WTC11 (cell line): ENCODE measurements around the gene RABAC1. TPM values are rescaled to one million over a fixed set of nuclear protein-coding genes. Genes with fewer than 3 reads are reported as not detected.

Source experiments
- ATAC-seq: fragments of 200-7000 bp; cut with Tn5 transposase; 2 replicates; pipeline ENCODE4 v1.10.0; 2021; ENCODE audit warnings: mild to moderate bottlenecking, moderate library complexity
- CTCF ChIA-PET: fragments of 300-600 bp; sonication (Branson Sonifier 250); formaldehyde crosslinking; loops from one replicate; lab custom pipeline; 2021; ENCODE audit warnings: antibody characterized with exemption; lab: Charles Lee
- POLR2A ChIA-PET: fragments of 350-600 bp; sonication (Branson Sonifier 250); formaldehyde crosslinking; loops from one replicate; lab custom pipeline; 2021; ENCODE audit warnings: antibody characterized with exemption; lab: Charles Lee
- DNase-seq: peaks from one replicate; pipeline ENCODE4 v3.0.0; 2021; ENCODE audit warnings: low spot score
- H3K27ac Mint-ChIP-seq: 2 replicates; pipeline ENCODE4 v1.8.0; 2021; ENCODE audit warnings: mixed read lengths
- H3K27me3 Mint-ChIP-seq: 2 replicates; pipeline ENCODE4 v1.8.0; 2021; ENCODE audit warnings: low read depth, mild to moderate bottlenecking, moderate library complexity, mixed read lengths
- H3K36me3 Mint-ChIP-seq: 2 replicates; pipeline ENCODE4 v1.8.0; 2021; ENCODE audit warnings: mixed read lengths
- H3K4me1 Mint-ChIP-seq: 2 replicates; pipeline ENCODE4 v1.8.0; 2022; ENCODE audit warnings: mixed read lengths
- H3K4me3 Mint-ChIP-seq: 2 replicates; pipeline ENCODE4 v1.8.0; 2021; ENCODE audit warnings: mild to moderate bottlenecking, moderate library complexity, mixed read lengths
- H3K9me3 Mint-ChIP-seq: 2 replicates; pipeline ENCODE4 v1.8.0; 2021; ENCODE audit warnings: mixed read lengths
- ATF2 ChIP-seq: sonication (generic); formaldehyde crosslinking; IDR thresholded peaks from 2 replicates; pipeline ENCODE4 v1.8.1; 2022; ENCODE audit warnings: low read depth, missing genetic modification reagents, borderline replicate concordance
- CREB1 ChIP-seq: sonication (generic); formaldehyde crosslinking; IDR thresholded peaks from 2 replicates; pipeline ENCODE4 v1.8.0; 2023; ENCODE audit warnings: mild to moderate bottlenecking, missing genetic modification reagents
- CTCF ChIP-seq: fragments of 200-600 bp; IDR thresholded peaks from 2 replicates; pipeline ENCODE4 v1.8.0; 2022; ENCODE audit warnings: antibody characterized with exemption
- E2F4 ChIP-seq: sonication (generic); formaldehyde crosslinking; IDR thresholded peaks from 2 replicates; pipeline ENCODE4 v1.8.1; 2022; ENCODE audit warnings: low read depth, mild to moderate bottlenecking, moderate library complexity, missing genetic modification reagents, borderline replicate concordance
- EMX1 ChIP-seq: fragments of 250-450 bp; sonication (Bioruptor Pico); IDR thresholded peaks from 2 replicates; pipeline ENCODE4 v1.8.0; 2021; ENCODE audit warnings: mild to moderate bottlenecking
- FOXJ3 ChIP-seq: sonication (generic); formaldehyde crosslinking; IDR thresholded peaks from 2 replicates; pipeline ENCODE4 v1.9.0; 2021; ENCODE audit warnings: missing genetic modification reagents, mild to moderate bottlenecking, borderline replicate concordance
- GRHL2 ChIP-seq: fragments of 250-450 bp; sonication (Bioruptor Pico); IDR thresholded peaks from 2 replicates; pipeline ENCODE4 v1.8.0; 2022; ENCODE audit warnings: mild to moderate bottlenecking, moderate library complexity; ENCODE audit not compliant: insufficient replicate concordance, severe bottlenecking
- GTF2I ChIP-seq: fragments of 250-450 bp; sonication (Bioruptor Pico); conservative IDR thresholded peaks from 2 replicates; pipeline ENCODE4 v1.4.0; 2021; ENCODE audit warnings: mild to moderate bottlenecking
- MAX ChIP-seq: sonication (generic); formaldehyde crosslinking; IDR thresholded peaks from 2 replicates; pipeline ENCODE4 v1.8.0; 2022; ENCODE audit warnings: mild to moderate bottlenecking, missing genetic modification reagents
- MXD4 ChIP-seq: fragments of 250-450 bp; sonication (Bioruptor Pico); IDR thresholded peaks from 2 replicates; pipeline ENCODE4 v1.8.0; 2021; ENCODE audit warnings: mild to moderate bottlenecking, moderate library complexity, borderline replicate concordance
- NFATC4 ChIP-seq: fragments of 250-450 bp; sonication (Bioruptor Pico); IDR thresholded peaks from 2 replicates; pipeline ENCODE4 v1.9.0; 2021; ENCODE audit warnings: mild to moderate bottlenecking
- NR1H2 ChIP-seq: sonication (generic); formaldehyde crosslinking; IDR thresholded peaks from 2 replicates; pipeline ENCODE4 v1.9.0; 2021; ENCODE audit warnings: mild to moderate bottlenecking, moderate library complexity, missing genetic modification reagents
- NR3C1 ChIP-seq: sonication (generic); formaldehyde crosslinking; conservative IDR thresholded peaks from 2 replicates; pipeline ENCODE4 v1.8.1; 2023; ENCODE audit warnings: low read depth, mild to moderate bottlenecking, missing genetic modification reagents
- PREB ChIP-seq: sonication (generic); formaldehyde crosslinking; IDR thresholded peaks from 2 replicates; pipeline ENCODE4 v1.8.1; 2022; ENCODE audit warnings: mild to moderate bottlenecking, missing genetic modification reagents, moderate library complexity, borderline replicate concordance
- RORB ChIP-seq: fragments of 250-450 bp; sonication (Bioruptor Pico); IDR thresholded peaks from 2 replicates; pipeline ENCODE4 v1.9.0; 2021; ENCODE audit warnings: mild to moderate bottlenecking
- SMAD4 ChIP-seq: sonication (generic); formaldehyde crosslinking; IDR thresholded peaks from 2 replicates; pipeline ENCODE4 v1.8.0; 2022; ENCODE audit warnings: mild to moderate bottlenecking, missing genetic modification reagents
- SP1 ChIP-seq: sonication (generic); formaldehyde crosslinking; conservative IDR thresholded peaks from 2 replicates; pipeline ENCODE4 v1.8.1; 2022; ENCODE audit warnings: missing genetic modification reagents
- TEAD1 ChIP-seq: sonication (generic); formaldehyde crosslinking; IDR thresholded peaks from 2 replicates; pipeline ENCODE4 v1.8.0; 2022; ENCODE audit warnings: mild to moderate bottlenecking, missing genetic modification reagents
- TEAD4 ChIP-seq: sonication (generic); formaldehyde crosslinking; IDR thresholded peaks from 2 replicates; pipeline ENCODE4 v1.8.0; 2022; ENCODE audit warnings: mild to moderate bottlenecking, missing genetic modification reagents
- ZNF232 ChIP-seq: sonication (generic); formaldehyde crosslinking; IDR thresholded peaks from 2 replicates; pipeline ENCODE4 v1.8.0; 2022; ENCODE audit warnings: mild to moderate bottlenecking, missing genetic modification reagents
- ZNF263 ChIP-seq: sonication (generic); formaldehyde crosslinking; IDR thresholded peaks from 2 replicates; pipeline ENCODE4 v1.8.1; 2022; ENCODE audit warnings: low read depth, mild to moderate bottlenecking, moderate library complexity, missing genetic modification reagents
- ZNF423 ChIP-seq: fragments of 250-450 bp; sonication (Bioruptor Pico); IDR thresholded peaks from 2 replicates; pipeline ENCODE4 v2.1.2; 2022; ENCODE audit warnings: mild to moderate bottlenecking, moderate library complexity
- total RNA-seq: library from RNA; stranded (reverse); gene quantifications from 3 replicates; pipeline ENCODE4 v1.2.3, GENCODE V29; 2021

The RABAC1 gene
- total RNA-seq, 1 experiment from 2014 or later, result 159 TPM

- H3K36me3 Mint-ChIP-seq, result no peaks in the 10 kb centered on the region
- H3K27me3 Mint-ChIP-seq, result peaks cover 72% of the 10 kb centered on the region
- TF ChIP-seq SP1 (CRISPR knock-in tag), result no peak
- peak; percentile 48 for TF ChIP-seq CTCF
- no peak for TF ChIP-seq NR3C1 (CRISPR knock-in tag)
- TF ChIP-seq MXD4 (CRISPR knock-in tag), result no peak
- TF ChIP-seq ZNF423, result peak; percentile 99
- TF ChIP-seq ZNF232 (CRISPR knock-in tag), result no peak
- peak; percentile 96 for TF ChIP-seq GTF2I (CRISPR knock-in tag)
- TF ChIP-seq RORB (CRISPR knock-in tag), result no peak
- TF ChIP-seq CREB1 (CRISPR knock-in tag), result no peak
- no peak for TF ChIP-seq GRHL2
- TF ChIP-seq ZNF263 (CRISPR knock-in tag), result no peak
- TF ChIP-seq TEAD4, result no peak
- TF ChIP-seq TEAD1 (CRISPR knock-in tag), result 0 out of 2 replicates have a peak, but pooled peaks have one; percentile 42
- no peak for TF ChIP-seq PREB
- TF ChIP-seq MAX (CRISPR knock-in tag), result no peak
- TF ChIP-seq FOXJ3, result no peak
- no peak for TF ChIP-seq SMAD4 (CRISPR knock-in tag)
- TF ChIP-seq EMX1, result no peak
- TF ChIP-seq E2F4 (CRISPR knock-in tag), result no peak
- no peak for TF ChIP-seq ATF2 (CRISPR knock-in tag)
- TF ChIP-seq NFATC4 (CRISPR knock-in tag), result no peak
- no peak overlapping the region for H3K27ac Mint-ChIP-seq
- CTCF ChIA-PET, result interaction anchor here (0.6 to 4.7 kb wide), 21 partner anchors 9 to 392 kb away, joined by 3 to 34 read pairs (median 4); partner anchors contain the start of genes RABAC1 and RPS19
- H3K4me1 Mint-ChIP-seq, result peaks cover 36% of the 10 kb centered on the region
- no peaks in the 10 kb centered on the region for H3K9me3 Mint-ChIP-seq
- POLR2A ChIA-PET, result no interaction called here
- peak; percentile 76 for DNase-seq
- no peak overlapping the region; the same call in 1 of the 2 replicates for H3K4me3 Mint-ChIP-seq
- peak; percentile 62 for ATAC-seq
Measured at GRCh38 chr19:41930926-41931592, 28.1 kb downstream of the RABAC1 start.

GRCh38 chr19:41930322-41930722 is 28.8 kb downstream of the RABAC1 start:
- POLR2A ChIA-PET, result no interaction called here
- H3K9me3 Mint-ChIP-seq, result no peaks in the 10 kb centered on the region
- no peak for TF ChIP-seq NR1H2 (CRISPR knock-in tag)
- TF ChIP-seq, all 79 proteins: peak for 0
- no peak overlapping the region for H3K27ac Mint-ChIP-seq
- CTCF ChIA-PET, result interaction anchor here (0.6 to 4.7 kb wide), 9 partner anchors 8 to 98 kb away, joined by 3 to 34 read pairs (median 4); partner anchors contain the start of gene RABAC1
- H3K27me3 Mint-ChIP-seq, result peaks cover 68% of the 10 kb centered on the region
- no peak overlapping the region for H3K4me3 Mint-ChIP-seq
- DNase-seq, result no peak
- peaks cover 35% of the 10 kb centered on the region for H3K4me1 Mint-ChIP-seq
- no peaks in the 10 kb centered on the region for H3K36me3 Mint-ChIP-seq
- no peak for ATAC-seq
